K562 (cell line): Measurements from ENCODE around the gene CST6. TPM values are rescaled to one million over a fixed set of nuclear protein-coding genes. Genes with fewer than 3 reads are reported as not detected.

ENCODE experiments used
- C11orf30 ChIP-seq: fragments of 450-650 bp; IDR thresholded peaks from 2 replicates; pipeline ENCODE4 v1.6.1; 2016; ENCODE audit warnings: low read depth, mild to moderate bottlenecking
- FOS ChIP-seq: IDR thresholded peaks from 3 replicates; pipeline ENCODE4 v1.6.1; 2011; ENCODE audit not compliant: insufficient read length; ENCODE audit errors: extremely low read depth
- FOXA3 ChIP-seq, 2 experiments: fragments of 450-650 bp in 1 of 2; sonication (generic) in 1 of 2; formaldehyde crosslinking; IDR thresholded peaks in 1 of 2; conservative IDR thresholded peaks in 1 of 2; 2 replicates each; pipeline versions ENCODE4 v1.4.0 to v1.8.0; 2020 to 2022; ENCODE audit warnings: mild to moderate bottlenecking in 2 of 2, missing genetic modification reagents in 1 of 2
- HDAC1 ChIP-seq, 2 experiments: fragments of 450-650 bp; IDR thresholded peaks; 2 replicates each; pipeline ENCODE4 v1.6.1; 2016 to 2017; ENCODE audit warnings: inconsistent platforms in 1 of 2, mild to moderate bottlenecking in 1 of 2, moderate library complexity in 1 of 2
- MTA3 ChIP-seq: fragments of 450-650 bp; formaldehyde crosslinking; IDR thresholded peaks from 2 replicates; pipeline ENCODE4 v1.6.1; 2017; ENCODE audit warnings: mild to moderate bottlenecking, borderline replicate concordance
- NONO ChIP-seq, 2 experiments: fragments of 200-400 bp in 1 of 2; fragments of 450-650 bp in 1 of 2; formaldehyde crosslinking in 1 of 2; IDR thresholded peaks; 2 replicates each; pipeline ENCODE4 v1.6.1; 2017; ENCODE audit warnings: low read depth in 2 of 2, mild to moderate bottlenecking in 2 of 2, moderate library complexity in 2 of 2, low read length in 1 of 2
- SAP30 ChIP-seq: fragments of 200-600 bp; sonication (generic); IDR thresholded peaks from 2 replicates; pipeline ENCODE4 v1.6.1; 2012; ENCODE audit warnings: borderline replicate concordance, low read depth, mild to moderate bottlenecking, moderate library complexity, low read length, control low read depth, inconsistent platforms; ENCODE audit not compliant: insufficient read depth, poor library complexity, severe bottlenecking
- SP1 ChIP-seq: sonication (generic); formaldehyde crosslinking; IDR thresholded peaks from 2 replicates; pipeline ENCODE4 v1.8.1; 2022; ENCODE audit warnings: mild to moderate bottlenecking, missing genetic modification reagents
- SPI1 ChIP-seq: IDR thresholded peaks from 2 replicates; pipeline ENCODE4 v1.6.1; 2011; ENCODE audit warnings: low read depth, low read length, control low read depth, borderline replicate concordance
- STAG1 ChIP-seq: sonication (generic); formaldehyde crosslinking; IDR thresholded peaks from 2 replicates; pipeline ENCODE4 v1.5.0; 2020; ENCODE audit warnings: missing genetic modification reagents, borderline replicate concordance
- TBL1XR1 ChIP-seq, 2 experiments: IDR thresholded peaks; 2 replicates each; pipeline ENCODE4 v1.6.1; 2012; ENCODE audit warnings: improper control_type of control experiment in 2 of 2, low read length in 2 of 2, mild to moderate bottlenecking in 1 of 2
- ZFP36 ChIP-seq: fragments of 150-350 bp; IDR thresholded peaks from 2 replicates; pipeline ENCODE4 v1.6.1; 2018; ENCODE audit warnings: low read length, low read depth; ENCODE audit not compliant: partially characterized antibody
- ZNF121 ChIP-seq: sonication (generic); formaldehyde crosslinking; conservative IDR thresholded peaks from 2 replicates; pipeline ENCODE4 v1.8.0; 2022; ENCODE audit warnings: missing genetic modification reagents
- polyA plus RNA-seq, 8 experiments: library from polyadenylated mRNA; depleted of rRNA in 4 of 8; stranded (reverse) in 5 of 8; unstranded in 3 of 8; fragments of >200 nt; fragmentation: Nextera tagmentation in 2 of 8; fragmentation: Illumina TruSeq in 1 of 8; extraction: Ambion mirVana in 2 of 8; extraction: Trizol in 1 of 8; gene quantifications; 2 replicates each; pipeline versions ENCODE4 v1.2.1 to v1.2.3, GENCODE V29; 2011 to 2014; ENCODE audit warnings: inconsistent platforms in 1 of 8, missing spikeins in 1 of 8
- total RNA-seq, 7 experiments: library from RNA; depleted of rRNA in 6 of 7; stranded (reverse); fragments of >200 nt in 6 of 7; fragmentation: Illumina TruSeq in 2 of 7; extraction: Trizol in 2 of 7; gene quantifications; 2 replicates each; pipeline versions ENCODE4 v1.2.1 to v1.2.3, GENCODE V29; 2011 to 2021; ENCODE audit warnings: low replicate concordance in 1 of 7
- TF ChIP-seq, protein P1 (sequence below): sonication (generic); formaldehyde crosslinking; IDR thresholded peaks from 2 replicates; pipeline ENCODE4 v1.8.0; 2022; ENCODE audit warnings: mild to moderate bottlenecking, missing genetic modification reagents
- TF ChIP-seq, protein P2 (sequence below): fragments of 450-650 bp; IDR thresholded peaks from 2 replicates; pipeline ENCODE4 v1.6.1; 2017; ENCODE audit warnings: antibody characterized with exemption
- TF ChIP-seq, protein P3 (sequence below), 2 experiments: IDR thresholded peaks; 2 replicates each; pipeline ENCODE4 v1.6.1; 2012; ENCODE audit warnings: improper control_type of control experiment in 2 of 2, low read depth in 2 of 2, low read length in 2 of 2, borderline replicate concordance in 1 of 2

CST6 gene
- total and polyA plus RNA-seq, 9 of the 15 experiments (the other 6 are each of a cell fraction or from before 2014, with no cell fraction given) = not detected

DNA sequence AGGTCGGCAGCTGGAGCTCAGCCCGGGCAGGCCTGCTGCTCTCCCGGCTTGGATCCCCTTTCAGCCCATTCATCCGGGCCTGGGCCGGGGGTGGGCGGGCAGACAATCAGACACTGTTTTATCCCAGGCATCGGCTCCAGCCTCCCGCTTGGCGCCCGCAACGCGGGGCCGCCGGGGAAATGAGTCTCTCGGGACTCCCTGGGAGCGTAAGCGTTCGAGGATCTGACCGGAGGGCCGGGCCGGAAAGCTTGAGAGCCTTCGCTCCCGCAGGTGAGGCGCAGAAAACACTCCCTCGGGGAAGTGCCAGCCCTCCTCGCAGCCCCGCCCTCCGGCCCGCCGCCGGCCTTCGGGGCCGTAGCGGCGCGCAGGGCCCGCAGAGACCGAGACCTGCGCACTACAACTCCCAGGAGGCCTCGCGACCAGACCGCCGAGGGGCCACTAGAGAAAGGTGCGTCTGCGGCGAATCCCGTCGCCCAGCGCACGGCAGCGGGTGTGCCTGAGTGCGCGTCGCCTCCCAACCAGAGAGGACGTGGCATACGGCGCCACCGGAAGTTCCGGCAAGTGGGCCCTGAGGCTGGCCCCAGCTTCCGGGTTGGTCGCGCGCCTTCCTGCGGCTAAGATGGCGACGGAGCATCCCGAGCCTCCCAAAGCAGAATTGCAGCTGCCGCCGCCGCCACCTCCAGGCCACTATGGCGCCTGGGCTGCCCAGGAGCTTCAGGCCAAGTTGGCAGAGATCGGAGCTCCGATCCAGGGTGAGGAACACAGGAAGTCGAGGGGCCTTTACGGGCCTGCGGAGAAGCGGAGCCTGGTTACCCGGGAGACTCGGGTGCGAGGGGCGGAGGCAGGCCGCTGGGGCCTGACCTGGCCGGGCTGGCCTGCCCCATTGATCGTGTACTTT, 40.2 kb downstream of the CST6 start, which contains the start of gene SF3B2 (continued):
- TF ChIP-seq NONO (IDR thresholded peaks at IDR 0.05; ENCODE audit: low read depth in 2 of 2, low read length in 1 of 2) (peak in 1 of 2 experiments; percentile 44; a peak in 1 of 4 replicates), HDAC1 (IDR thresholded peaks at IDR 0.05) (peak in 1 of 2 experiments; percentile 83; a peak in 2 of 4 replicates), SAP30 (peak; percentile 41), MTA3 (peak; percentile 58; the same call in 1 of the 2 replicates), SPI1 (no peak), ZFP36 (peak; percentile 46), STAG1 (CRISPR knock-in tag) (0 out of 2 replicates have a peak, but pooled peaks have one; percentile 12), SP1 (CRISPR knock-in tag) (peak; percentile 89), ZNF121 (CRISPR knock-in tag) (no peak), FOS (peak; percentile 28), FOXA3 (CRISPR knock-in tag; conservative IDR thresholded peaks at IDR 0.05 in 1 of 2, IDR thresholded peaks at IDR 0.05 in 1 of 2) (0 out of 4 replicates have a peak, but pooled peaks of 1 of the 2 experiments have one; percentile 36), TBL1XR1 (IDR thresholded peaks at IDR 0.05; ENCODE audit: low read length in 2 of 2) (peak; percentile 11 to 50; a peak in 1 of 4 replicates), C11orf30 (peak; percentile 97)
- TF ChIP-seq, protein P1, sequence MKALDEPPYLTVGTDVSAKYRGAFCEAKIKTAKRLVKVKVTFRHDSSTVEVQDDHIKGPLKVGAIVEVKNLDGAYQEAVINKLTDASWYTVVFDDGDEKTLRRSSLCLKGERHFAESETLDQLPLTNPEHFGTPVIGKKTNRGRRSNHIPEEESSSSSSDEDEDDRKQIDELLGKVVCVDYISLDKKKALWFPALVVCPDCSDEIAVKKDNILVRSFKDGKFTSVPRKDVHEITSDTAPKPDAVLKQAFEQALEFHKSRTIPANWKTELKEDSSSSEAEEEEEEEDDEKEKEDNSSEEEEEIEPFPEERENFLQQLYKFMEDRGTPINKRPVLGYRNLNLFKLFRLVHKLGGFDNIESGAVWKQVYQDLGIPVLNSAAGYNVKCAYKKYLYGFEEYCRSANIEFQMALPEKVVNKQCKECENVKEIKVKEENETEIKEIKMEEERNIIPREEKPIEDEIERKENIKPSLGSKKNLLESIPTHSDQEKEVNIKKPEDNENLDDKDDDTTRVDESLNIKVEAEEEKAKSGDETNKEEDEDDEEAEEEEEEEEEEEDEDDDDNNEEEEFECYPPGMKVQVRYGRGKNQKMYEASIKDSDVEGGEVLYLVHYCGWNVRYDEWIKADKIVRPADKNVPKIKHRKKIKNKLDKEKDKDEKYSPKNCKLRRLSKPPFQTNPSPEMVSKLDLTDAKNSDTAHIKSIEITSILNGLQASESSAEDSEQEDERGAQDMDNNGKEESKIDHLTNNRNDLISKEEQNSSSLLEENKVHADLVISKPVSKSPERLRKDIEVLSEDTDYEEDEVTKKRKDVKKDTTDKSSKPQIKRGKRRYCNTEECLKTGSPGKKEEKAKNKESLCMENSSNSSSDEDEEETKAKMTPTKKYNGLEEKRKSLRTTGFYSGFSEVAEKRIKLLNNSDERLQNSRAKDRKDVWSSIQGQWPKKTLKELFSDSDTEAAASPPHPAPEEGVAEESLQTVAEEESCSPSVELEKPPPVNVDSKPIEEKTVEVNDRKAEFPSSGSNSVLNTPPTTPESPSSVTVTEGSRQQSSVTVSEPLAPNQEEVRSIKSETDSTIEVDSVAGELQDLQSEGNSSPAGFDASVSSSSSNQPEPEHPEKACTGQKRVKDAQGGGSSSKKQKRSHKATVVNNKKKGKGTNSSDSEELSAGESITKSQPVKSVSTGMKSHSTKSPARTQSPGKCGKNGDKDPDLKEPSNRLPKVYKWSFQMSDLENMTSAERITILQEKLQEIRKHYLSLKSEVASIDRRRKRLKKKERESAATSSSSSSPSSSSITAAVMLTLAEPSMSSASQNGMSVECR (CRISPR knock-in tag) = peak; percentile 82
- TF ChIP-seq, protein P2, sequence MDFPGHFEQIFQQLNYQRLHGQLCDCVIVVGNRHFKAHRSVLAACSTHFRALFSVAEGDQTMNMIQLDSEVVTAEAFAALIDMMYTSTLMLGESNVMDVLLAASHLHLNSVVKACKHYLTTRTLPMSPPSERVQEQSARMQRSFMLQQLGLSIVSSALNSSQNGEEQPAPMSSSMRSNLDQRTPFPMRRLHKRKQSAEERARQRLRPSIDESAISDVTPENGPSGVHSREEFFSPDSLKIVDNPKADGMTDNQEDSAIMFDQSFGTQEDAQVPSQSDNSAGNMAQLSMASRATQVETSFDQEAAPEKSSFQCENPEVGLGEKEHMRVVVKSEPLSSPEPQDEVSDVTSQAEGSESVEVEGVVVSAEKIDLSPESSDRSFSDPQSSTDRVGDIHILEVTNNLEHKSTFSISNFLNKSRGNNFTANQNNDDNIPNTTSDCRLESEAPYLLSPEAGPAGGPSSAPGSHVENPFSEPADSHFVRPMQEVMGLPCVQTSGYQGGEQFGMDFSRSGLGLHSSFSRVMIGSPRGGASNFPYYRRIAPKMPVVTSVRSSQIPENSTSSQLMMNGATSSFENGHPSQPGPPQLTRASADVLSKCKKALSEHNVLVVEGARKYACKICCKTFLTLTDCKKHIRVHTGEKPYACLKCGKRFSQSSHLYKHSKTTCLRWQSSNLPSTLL = no peak
- TF ChIP-seq, protein P3, sequence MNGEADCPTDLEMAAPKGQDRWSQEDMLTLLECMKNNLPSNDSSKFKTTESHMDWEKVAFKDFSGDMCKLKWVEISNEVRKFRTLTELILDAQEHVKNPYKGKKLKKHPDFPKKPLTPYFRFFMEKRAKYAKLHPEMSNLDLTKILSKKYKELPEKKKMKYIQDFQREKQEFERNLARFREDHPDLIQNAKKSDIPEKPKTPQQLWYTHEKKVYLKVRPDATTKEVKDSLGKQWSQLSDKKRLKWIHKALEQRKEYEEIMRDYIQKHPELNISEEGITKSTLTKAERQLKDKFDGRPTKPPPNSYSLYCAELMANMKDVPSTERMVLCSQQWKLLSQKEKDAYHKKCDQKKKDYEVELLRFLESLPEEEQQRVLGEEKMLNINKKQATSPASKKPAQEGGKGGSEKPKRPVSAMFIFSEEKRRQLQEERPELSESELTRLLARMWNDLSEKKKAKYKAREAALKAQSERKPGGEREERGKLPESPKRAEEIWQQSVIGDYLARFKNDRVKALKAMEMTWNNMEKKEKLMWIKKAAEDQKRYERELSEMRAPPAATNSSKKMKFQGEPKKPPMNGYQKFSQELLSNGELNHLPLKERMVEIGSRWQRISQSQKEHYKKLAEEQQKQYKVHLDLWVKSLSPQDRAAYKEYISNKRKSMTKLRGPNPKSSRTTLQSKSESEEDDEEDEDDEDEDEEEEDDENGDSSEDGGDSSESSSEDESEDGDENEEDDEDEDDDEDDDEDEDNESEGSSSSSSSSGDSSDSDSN (IDR thresholded peaks at IDR 0.05; ENCODE audit: borderline replicate concordance in 1 of 2, low read depth in 2 of 2, low read length in 2 of 2) = peak; percentile 61 to 73; a peak in 1 of 4 replicates
